ENCODE results near the gene RASSF8.

GRCh38 chr12:25990495-25990894 is 32.0 kb downstream of the RASSF8 start:
- TF ChIP-seq CTCF (conservative IDR thresholded peaks at IDR 0.05): no peak
- TF ChIP-seq EZH2 (IDR thresholded peaks at IDR 0.05; ENCODE audit: low read depth): no peak

All from PC-9 (cell line).